HEK293T (cell line): ENCODE results near the gene CERCAM.

Source experiments
- ARNT ChIP-seq: fragments of 450-650 bp; IDR thresholded peaks from 2 replicates; pipeline ENCODE4 v1.6.1; 2017; ENCODE audit warnings: mild to moderate bottlenecking
- CTBP1 ChIP-seq: fragments of 450-650 bp; IDR thresholded peaks from 2 replicates; pipeline ENCODE4 v1.6.1; 2016; ENCODE audit warnings: borderline replicate concordance
- ELF4 ChIP-seq: fragments of 450-650 bp; IDR thresholded peaks from 2 replicates; pipeline ENCODE4 v1.6.1; 2017; ENCODE audit warnings: antibody characterized with exemption
- FOXA1 ChIP-seq: fragments of 450-650 bp; IDR thresholded peaks from 2 replicates; pipeline ENCODE4 v1.6.1; 2016; ENCODE audit warnings: mild to moderate bottlenecking
- FOXK2 ChIP-seq: fragments of 450-650 bp; IDR thresholded peaks from 2 replicates; pipeline ENCODE4 v1.6.1; 2016; ENCODE audit warnings: mild to moderate bottlenecking
- FOXM1 ChIP-seq: fragments of 450-650 bp; IDR thresholded peaks from 2 replicates; pipeline ENCODE4 v1.6.1; 2017; ENCODE audit warnings: mild to moderate bottlenecking, borderline replicate concordance
- HDGF ChIP-seq: fragments of 450-650 bp; IDR thresholded peaks from 2 replicates; pipeline ENCODE4 v1.6.1; 2017; ENCODE audit warnings: antibody characterized with exemption, borderline replicate concordance
- SP1 ChIP-seq: fragments of 450-650 bp; IDR thresholded peaks from 2 replicates; pipeline ENCODE4 v1.6.1; 2017
- SUZ12 ChIP-seq: fragments of 450-650 bp; IDR thresholded peaks from 2 replicates; pipeline ENCODE4 v1.6.1; 2016; ENCODE audit warnings: mild to moderate bottlenecking
- TARDBP ChIP-seq: fragments of 450-650 bp; IDR thresholded peaks from 2 replicates; pipeline ENCODE4 v1.6.1; 2016
- ZNF384 ChIP-seq: fragments of 450-650 bp; IDR thresholded peaks from 2 replicates; pipeline ENCODE4 v1.6.1; 2016

- TF ChIP-seq SUZ12 = no peak
- TF ChIP-seq SP1 = no peak
- TF ChIP-seq FOXM1 = no peak
- no peak for TF ChIP-seq ARNT
- no peak for TF ChIP-seq CTBP1
- TF ChIP-seq ELF4 = no peak
- no peak for TF ChIP-seq HDGF
- no peak for TF ChIP-seq TARDBP
- TF ChIP-seq FOXA1 = no peak
- no peak for TF ChIP-seq FOXK2
- no peak for TF ChIP-seq ZNF384
These were observed 17.9 kb downstream of the CERCAM start for GRCh38 chr9:128438343-128439109.
